HTERT RPE-1 (cell line): ENCODE results near the gene PKDREJ.
"Not testable (repeated sequence)": the region's sequence is repeated elsewhere in the genome, so short reads cannot be mapped to it uniquely, and the experiment has no call there.

Source experiments
- in situ Hi-C: fragments of 300-500 bp; cut with MboI; formaldehyde crosslinking; loops from 4 replicates; pipeline ENCODE4 v1.14.3; 2020; ENCODE audit warnings: low sequenced_read_pairs

The PKDREJ gene

DNA sequence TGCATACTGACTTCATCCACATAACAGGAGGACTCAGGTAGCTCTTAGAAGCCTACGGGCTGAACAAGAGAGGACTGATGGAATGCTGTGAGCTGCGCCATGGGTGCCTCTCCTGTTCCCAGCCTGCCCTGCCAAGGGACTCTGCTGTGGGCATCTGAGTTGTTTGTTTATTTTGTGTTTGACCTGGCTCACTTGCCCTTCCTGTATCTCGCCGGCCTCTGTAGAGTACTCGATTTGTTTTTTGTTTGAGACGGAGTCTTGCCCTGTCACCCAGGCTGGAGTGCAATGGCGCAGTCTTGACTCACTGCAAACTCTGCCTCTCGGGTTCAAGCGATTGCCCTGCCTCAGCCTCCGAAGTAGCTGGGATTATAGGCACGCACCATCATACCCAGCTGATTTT lies 6.4 kb upstream of the PKDREJ start:
- in situ Hi-C loops: no loop called here

DNA sequence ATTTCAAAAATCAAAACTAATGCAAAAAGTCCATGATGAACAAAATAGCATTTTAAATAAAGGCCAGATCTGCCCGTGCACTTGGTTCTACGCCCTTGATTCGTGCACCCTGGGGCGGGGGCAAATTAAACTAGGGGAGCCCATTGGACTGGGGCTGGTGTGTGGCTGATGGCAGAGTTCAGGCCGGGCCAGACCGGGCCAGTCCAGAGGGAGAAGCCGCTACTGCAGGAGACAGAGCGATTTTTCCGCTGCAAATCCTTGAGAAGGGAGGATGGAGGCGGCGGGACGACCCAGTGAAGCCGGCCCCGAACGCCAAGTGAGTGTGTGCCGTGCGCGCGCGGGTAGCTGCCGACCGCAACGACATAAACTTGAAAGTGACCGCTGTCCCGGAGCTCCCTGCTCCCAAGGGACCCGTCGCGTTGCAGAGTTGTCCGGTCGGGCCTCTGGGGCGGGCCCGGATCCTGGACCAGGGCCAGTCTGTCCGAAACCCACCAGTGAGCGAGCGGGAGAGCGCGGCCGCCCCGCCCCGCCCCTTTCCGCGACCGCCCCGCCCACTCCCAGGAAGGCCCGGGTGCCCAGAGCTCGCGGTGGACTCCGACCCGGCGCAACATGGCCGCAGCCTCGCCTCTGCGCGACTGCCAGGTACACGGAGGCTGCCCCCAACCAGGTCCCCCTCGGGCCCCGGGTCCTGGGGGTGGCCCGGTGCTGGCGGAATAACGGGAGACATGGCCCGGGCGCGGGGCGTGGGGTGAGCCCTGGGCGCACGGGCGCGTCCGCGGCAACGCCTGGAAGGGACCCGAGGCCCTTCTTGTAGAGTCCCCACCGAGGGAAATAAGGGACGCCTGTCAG lies 4.5 kb upstream of the PKDREJ start, which contains the start of gene TTC38:
Gene TTC38, plus strand, starts transcription at position 578 of the 849 bp plus-strand sequence. Its CDS starts 32 bp downstream, at position 610.
- in situ Hi-C loops: no loop called here

DNA sequence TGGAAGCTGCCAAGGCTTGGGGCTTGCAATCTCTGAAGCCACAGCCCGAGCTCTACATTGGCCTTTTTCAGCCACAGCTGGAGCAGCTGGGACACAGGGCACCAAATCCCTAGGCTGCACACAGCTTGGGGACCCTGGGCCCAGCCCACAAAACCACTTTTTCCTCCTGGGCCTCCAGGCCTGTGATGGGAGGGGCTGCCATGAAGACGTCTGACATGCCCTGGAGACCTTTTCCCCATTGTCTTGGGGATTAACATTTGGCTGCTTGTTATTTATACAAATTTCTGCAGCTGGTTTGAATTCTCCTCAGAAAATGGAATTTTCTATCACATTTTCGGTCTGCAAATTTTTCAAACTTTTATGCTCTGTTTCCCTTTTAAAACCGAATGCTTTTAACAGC lies 2.5 kb upstream of the PKDREJ start:
- in situ Hi-C loops: not testable (repeated sequence)

DNA sequence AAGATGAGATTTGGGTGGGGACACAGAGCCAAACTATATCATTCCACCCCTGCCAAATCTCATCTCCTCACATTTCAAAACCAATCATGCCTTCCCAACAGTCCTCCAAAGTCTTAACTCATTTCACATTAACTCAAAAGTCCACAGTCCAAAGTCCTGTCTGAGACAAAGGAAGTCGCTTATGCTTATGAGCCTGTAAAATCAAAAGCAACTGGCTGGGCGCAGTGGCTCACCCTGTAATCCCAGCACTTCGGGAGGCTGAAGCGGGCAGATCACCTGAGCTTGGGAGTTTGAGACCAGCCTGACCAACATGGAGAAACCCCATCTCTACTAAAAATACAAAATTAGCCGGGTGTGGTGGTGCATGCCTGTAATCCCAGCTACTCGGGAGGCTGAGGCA lies 1.4 kb upstream of the PKDREJ start:
- in situ Hi-C loops: not testable (repeated sequence)

DNA sequence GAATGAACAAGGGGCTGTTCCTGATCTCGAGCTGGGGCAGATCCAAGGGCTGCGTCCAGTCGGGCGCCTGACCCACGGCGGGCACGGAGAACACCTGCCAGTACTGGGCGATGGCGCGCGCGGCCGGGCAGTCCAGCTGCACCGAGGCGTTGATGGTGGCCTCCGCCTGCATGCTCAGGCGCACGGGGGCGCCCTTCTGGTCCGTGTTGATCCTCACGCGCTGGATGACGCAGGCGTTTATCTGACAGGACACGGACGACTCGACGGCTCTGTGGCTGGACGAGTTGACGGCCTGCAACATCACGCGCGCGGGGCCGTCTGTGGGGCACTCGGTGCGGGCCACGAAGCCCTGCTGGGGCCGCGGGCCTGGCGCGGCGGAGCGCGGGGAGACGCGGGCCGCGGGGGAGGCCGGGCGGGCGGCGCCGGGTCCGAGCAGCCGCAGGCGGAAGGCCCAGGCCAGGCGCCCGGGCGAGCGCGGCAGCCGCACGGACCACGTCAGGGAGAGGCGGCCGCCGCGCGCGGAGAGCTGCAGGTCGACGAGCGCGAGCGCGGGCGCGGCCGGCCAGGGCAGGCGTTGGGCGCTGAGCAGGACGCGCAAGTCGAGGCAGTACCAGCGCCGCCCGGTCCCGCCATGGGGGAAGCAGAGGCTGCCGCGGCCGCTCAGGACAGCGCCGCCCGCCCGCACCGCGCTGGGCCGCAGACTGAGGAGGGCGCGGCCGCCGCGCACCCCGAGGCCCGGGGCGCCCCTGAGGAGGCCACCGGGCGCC lies 511 bp downstream of the PKDREJ start:
- in situ Hi-C loops: no loop called here

DNA sequence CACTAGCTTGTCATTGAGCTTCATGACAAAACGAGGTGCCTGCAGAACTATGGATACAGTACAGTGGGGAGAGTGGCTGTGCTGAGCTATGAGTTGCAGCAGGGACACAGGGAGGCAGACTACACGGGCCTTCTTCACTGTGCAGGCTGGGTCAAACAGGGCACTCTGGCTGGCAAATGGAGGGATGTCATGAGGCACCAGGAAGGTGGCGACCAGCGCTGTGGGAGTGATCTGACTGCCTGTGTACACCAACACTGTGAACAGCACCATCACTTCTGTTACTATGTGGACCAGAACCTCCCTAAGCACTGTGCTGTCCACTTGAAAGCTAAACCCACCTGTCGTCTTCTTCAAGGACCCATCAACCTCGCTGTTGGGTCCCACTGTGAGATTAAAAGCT lies 3.1 kb downstream of the PKDREJ start:
- in situ Hi-C loops: no loop called here

DNA sequence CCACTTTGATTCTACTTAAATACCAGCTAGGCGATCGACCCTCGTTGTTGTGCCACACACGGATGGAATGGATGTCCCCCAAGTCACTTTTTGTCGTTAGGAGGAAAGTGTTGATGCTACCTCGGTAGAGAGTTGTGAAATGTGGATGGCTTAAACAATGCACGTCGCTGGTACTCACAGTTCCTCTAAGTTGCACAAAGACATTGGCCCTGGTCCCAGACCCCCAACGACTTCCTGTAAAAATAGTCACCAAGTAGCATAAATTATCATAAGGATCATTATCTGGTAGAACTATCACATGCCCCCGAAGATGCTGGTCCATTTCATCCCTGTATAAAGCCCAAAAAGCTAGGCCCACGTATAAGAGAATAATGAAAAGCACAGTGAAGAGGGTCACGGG lies 3.8 kb downstream of the PKDREJ start:
- in situ Hi-C loops: no loop called here

DNA sequence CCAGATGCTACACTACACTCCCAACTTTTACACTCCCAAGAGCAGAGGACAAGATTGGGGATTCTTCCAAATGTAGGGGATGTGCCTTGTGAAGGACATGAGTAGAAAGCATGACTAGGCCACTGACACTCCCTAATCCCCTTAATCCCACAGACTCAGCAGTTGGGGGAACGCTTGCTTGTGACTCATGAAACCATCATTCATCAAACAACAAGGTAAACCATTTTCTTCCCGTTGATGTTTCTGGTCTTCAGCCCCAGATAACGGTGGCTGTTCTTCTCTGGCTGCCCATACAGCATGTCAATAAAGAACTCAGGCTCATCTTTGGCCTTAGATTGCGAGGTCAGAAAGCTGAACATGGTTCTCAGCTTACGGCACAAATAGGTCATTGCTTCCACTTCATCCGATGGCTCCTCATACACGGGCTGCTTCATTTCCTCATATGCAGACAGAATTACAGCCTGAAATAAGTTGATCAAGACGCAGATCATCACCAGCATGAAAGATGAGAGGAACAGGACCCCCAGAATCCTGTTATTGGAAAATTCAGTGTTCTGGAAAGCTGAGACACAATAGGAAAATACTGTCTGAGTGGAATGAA lies 6.7 kb downstream of the PKDREJ start:
- in situ Hi-C loops: no loop called here

DNA sequence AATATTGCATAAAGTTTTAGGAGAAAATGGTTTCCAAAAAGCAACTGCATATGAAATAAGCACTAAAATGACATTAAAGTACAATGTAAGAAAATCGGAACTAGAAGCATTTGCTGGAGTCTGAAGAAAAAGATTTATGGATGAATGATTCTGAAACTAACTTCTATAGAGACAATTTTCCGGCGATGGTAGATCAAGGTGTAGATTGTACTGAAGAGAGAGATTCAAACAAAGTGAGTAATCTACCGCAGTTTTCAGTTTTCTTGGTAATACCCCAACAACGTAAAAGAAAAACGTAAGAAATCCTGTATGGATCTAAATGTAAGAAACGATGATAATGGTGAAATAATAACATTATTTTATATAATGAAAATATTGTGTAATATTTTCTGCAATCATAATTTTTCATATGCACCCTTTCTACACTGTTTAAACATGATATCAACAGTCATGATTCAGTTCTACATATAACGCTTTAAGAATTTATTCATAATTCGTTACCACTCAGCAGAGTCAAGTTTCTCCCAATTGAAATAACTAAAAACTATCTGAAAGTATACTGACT lies 11.2 kb downstream of the PKDREJ start:
- in situ Hi-C loops: no loop called here

DNA sequence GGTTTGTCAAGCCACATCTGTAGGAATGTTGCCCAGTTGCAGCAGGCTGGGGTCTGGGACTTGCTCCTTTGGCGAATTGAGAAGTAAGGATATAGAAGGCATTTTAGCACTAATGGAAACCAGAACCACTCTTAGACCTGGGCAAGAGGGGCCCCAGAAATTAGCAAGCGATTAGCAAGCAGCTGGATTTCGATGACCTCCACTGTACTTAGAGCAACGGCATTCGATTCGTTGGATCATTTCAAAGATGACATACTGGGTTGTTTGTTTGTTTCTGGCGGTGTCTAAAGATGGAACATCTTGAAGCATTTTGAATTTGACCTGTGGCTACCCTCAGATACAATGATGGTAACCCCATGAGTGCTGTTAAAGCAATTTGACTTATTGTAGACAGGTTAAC lies 11.9 kb downstream of the PKDREJ start:
- in situ Hi-C loops: no loop called here

DNA sequence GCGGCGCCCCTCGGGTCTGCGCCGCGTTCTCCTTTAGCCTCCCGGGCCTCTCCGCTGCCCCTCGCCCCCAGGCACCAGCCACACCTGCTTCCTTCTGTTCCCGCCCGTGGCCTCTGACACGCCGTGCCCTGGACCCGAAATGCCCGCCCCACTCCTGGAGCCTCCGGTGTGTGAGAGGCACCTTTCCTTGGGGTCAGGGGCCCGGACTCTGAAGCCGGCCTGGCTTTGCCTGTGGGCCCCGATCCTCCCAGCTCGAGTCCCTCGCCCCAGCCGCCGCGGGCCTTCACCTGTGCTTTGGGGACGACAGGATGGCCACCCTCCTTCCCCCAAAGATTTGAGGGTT lies 12.4 kb downstream of the PKDREJ start:
- in situ Hi-C loops: no loop called here

DNA sequence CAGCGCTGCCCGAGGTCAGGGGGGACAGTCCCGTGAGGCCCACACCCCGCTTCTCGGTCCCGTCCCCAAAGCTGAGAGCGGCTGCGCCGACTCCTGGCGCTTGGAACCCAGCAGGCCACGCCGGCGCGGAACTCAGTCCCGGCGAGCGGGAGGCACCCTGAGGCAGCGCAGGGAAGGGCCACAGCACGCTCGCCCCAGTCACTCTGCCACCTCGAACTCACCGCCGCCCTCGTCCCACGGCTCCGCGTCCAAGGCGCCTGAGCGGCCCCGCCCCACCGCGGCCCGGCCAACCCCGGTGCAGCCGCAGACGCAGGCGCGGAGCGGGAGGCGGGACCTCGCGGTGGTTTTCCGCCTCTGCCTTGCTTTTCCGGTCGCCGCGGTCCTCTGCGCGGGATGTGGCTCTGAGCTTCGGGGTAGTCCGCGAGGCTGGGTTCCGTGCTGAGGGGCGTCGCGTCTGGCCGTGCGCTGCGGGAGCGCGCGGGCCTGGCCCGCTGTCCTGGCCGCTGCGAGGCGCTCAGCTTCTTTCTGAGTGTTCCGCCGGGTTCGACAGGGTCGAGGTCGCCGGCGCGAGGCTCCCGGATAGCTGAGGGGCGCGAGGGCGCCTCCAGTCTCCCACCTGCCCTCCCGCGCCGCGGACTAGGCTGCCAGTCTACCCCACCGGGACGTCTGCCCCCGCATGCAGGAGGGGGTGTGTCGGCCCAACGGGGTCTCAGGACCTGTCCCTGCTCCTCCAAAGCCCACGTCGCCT lies 12.9 kb downstream of the PKDREJ start, which contains the start of gene CDPF1:
Gene CDPF1, minus strand, starts transcription at position 259 of the 748 bp plus-strand sequence. CDS start 2,009 bp downstream, outside the sequence.
- in situ Hi-C loops: no loop called here

DNA sequence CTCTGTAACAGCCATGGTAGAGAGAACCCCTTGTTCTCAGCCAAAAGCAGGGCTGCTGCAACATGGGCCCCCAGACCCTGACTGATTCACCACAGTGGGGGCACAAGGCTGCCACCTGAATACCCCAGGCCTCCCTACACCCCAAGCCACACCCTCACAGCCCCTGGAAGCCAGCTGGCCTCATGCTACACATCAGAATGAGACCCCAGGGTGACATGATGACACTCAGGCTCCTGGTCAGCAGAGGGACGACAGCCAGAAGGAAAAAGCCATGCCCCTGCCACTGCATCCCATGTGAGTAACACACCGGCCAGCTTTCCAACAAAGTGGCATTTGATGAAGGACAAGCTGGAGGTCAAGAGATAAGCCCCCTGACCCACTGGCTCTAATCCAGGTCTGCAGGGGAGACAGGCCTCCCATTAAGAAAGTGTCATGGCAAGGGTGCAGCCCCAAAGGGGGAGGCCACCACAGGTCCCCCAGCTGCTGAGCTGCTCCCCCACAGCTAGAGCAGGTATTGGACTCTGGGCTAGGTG lies 15.6 kb downstream of the PKDREJ start:
- in situ Hi-C loops: no loop called here

DNA sequence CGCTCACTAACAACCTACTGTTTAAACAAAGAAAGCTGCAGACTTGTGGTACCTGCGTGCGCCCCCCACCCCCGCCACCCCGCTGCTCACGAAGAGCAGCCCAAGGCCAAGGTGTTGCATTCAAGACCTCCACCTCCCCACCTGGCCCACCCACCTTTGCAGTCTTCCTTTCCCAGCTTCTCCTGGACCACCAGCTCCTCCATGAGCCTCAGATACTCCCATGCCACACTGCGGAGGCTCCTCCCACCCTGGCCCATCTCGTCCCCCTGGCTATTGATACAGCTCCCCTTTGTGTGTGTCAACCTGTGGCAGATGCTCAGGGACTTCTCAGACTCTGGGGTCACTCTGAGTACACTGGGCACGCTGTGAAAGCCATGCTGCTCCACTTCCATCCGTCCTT lies 17.0 kb downstream of the PKDREJ start:
- in situ Hi-C loops: no loop called here

DNA sequence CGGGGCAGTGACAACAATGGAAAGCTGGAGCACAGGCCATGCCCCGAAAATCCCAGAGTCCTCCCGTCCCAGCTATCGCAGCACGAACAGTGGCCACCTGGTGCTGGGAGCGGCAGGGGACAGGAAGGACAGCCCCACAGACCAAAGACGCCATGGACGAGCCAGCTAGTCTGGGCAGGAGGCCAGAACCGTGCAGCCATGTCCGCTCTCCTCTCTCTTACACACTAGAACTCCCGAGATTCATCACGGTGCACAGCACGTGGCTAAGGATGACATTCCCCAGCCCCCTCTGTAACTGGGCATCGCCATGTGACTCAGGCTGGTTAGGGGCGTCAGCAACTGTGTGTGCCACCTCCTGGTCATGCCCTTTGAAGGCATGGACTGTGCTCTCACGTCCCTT lies 17.6 kb downstream of the PKDREJ start:
- in situ Hi-C loops: no loop called here

DNA sequence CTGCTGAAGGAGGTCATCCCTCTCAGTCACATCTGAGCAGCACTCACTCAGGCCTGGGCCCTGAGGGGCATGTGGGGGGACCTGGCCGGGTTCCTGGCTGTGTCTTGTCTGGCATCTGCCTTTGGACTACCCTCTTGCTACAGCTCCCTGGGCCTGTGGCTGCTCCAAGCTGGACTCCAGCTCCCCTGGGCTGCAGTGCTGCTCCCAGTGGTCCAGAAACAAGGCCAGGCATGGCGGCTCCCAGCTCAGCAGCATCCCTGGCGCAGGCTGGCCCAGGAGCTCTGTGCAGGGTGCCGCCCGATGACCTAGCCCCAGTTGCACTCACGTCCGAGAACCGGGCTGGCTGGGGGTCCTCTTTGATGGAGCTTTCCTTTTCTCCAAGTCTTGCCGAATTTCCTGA lies 18.4 kb downstream of the PKDREJ start:
- in situ Hi-C loops: no loop called here

DNA sequence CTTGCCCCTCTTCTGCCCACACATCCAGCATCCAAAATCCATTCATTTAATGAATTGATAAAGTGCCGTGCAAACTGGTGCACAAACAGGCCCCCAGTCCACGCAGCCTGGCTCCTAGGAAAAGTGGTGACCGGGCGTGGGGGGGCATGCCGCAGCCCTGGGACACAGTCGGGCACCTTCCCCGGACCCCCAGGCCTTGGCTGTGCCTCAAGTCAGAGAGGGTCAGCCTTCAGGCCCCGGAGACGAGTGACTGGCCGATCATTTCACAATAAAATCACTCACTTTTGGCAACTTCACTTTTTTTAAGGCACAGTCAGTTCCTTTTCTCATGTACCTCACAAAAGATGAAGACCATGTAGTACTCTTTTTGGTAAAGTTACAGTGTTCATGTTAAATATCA lies 21.1 kb downstream of the PKDREJ start:
- in situ Hi-C loops: no loop called here

DNA sequence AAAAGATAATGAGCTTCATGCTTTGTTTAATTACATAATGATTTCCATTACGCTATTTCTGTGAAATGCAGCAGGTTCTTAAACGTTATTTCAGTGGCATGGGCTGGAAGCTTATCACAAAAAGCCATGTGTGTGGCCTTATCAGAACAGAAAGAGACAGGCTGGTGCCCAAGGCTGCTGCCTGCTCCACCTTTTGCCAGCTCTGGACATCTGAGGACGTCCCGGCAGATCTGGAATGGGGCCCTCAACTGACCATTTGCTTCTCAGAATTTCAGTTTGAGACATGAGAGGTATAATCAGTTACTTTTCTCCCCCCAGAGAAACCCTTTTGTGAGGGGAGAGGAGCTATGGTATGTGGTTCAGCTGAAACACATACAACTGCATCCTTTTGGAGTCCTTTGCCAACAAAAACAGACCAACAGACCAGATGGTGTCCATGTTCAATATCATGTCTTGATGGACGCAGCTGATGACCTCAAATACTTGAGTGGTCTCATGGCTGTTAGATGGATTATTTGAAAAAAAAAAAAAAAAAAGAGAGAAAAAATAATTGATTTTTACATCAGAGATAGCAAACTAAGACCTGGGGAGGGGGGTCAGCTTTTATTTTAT lies 21.6 kb downstream of the PKDREJ start:
- in situ Hi-C loops: no loop called here

DNA sequence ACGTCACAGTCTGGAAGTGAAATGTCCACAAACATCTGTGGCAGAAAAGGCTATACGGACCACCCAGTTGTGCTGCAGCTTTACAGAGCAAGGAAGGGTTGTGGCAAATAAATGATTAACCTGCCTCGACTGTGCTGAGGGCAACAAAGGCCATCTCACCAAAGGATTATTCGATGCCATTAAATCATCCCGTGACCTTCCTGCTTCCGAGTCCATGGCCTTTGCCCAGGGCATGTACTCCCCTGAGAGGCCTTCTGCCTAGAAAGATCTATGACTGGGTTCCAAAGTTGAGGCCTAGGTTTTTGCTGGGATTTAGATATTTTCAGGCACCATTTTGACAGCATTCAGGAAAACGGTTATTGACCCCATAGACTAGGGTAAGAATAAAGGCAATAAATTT lies 22.2 kb downstream of the PKDREJ start:
- in situ Hi-C loops: no loop called here

DNA sequence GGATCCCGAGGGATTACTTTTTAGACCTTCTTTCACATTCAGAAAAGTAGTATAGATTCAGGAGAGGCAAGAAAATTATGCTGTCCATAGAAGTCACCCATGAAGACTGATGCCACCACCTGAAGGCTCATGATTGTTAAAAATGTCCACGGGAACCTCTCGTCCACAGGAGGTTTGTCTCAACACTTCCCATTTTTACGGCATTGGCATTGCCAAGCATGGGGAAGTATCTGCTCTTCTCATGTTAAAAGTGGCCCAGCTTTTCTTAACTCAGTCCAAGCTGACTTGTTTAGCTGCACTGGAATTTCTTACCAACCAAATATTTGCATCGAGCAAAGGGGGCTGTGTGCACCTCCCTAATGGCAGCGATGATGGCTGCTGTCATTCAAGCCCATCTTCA lies 22.6 kb downstream of the PKDREJ start:
- in situ Hi-C loops: no loop called here
